ENCODE data around the gene WNT7B.

The WNT7B gene

GRCh38 chr22:45964372-45964771 is 12.6 kb downstream of the WNT7B start:
- no peak overlapping the region for H3K27ac ChIP-seq
- TF ChIP-seq CTCF (IDR thresholded peaks at IDR 0.05) (no peak), ZFX (IDR thresholded peaks at IDR 0.05; ENCODE audit: borderline replicate concordance) (no peak)

DNA sequence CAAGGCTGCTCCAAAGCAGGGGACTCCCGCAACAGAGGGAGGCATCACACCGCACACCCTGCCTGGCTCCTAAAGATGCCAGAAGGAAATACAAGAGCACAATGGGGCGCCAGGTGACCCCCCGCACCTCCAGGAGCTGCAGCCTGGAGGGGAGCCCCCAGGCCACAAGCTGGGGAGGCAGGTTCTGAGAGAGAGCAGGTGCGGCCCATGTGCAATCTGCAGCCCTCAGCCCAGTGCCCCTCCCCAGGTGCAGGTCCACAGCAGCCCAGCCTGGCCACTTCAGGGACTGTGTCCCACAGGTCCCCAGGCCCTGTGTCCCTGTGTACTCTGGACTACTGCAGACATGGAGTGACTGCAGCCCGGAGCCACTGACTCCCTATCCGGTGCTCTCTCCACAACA is 13.1 kb downstream of the WNT7B start:
- TF ChIP-seq CTCF (IDR thresholded peaks at IDR 0.05): no peak
- no peak for TF ChIP-seq ZFX (IDR thresholded peaks at IDR 0.05; ENCODE audit: borderline replicate concordance)
- no peak overlapping the region for H3K27ac ChIP-seq

DNA sequence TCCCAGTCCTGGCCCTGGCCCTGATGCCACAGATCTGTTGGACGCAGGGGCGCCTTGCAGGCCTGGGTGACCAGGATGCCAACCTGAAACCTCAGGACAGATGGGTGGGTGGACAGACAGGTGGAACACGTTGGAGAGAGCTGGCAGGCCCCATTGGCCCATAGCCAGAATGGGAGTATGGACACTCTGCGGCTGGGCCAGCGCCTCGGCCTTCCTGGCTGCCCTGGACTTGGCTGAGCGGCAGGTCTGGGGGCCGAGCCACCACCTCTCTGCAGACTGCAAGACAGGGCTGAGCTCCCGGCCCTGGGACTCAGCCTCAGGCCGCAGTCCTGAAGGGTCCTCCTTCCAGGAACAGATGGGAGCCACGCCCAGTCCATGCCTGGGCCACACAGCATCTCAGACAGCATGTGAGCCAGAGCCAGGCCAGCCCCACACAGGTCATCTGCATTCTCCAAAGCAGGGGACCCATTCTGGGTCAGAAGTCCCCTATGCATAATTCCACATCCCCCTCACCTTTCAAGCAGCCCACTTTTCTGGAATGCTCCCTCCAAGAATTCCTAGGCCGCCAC is 14.1 kb downstream of the WNT7B start:
- no peak overlapping the region for H3K27ac ChIP-seq
- no peak for TF ChIP-seq ZFX (IDR thresholded peaks at IDR 0.05; ENCODE audit: borderline replicate concordance)
- no peak for TF ChIP-seq CTCF (IDR thresholded peaks at IDR 0.05)

DNA sequence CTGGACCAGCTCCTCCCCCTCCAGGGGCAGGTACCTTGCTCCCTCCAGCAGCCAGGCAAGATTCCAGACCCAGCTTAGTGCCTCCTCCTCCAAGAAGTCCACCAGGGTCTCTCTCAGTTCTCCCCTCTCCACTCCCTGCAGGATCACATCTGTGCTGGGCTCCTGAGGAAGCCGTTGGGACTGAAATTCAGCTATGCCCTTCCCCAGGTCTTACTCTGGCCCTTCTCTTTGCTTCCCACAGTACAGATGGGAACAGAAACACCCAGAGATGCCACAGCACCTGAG is 14.6 kb downstream of the WNT7B start:
- TF ChIP-seq CTCF (IDR thresholded peaks at IDR 0.05): no peak
- no peak for TF ChIP-seq ZFX (IDR thresholded peaks at IDR 0.05; ENCODE audit: borderline replicate concordance)
- H3K27ac ChIP-seq: no peak overlapping the region

- TF ChIP-seq CTCF (IDR thresholded peaks at IDR 0.05) (0 out of 2 replicates have a peak, but pooled peaks have one; percentile 4), ZFX (IDR thresholded peaks at IDR 0.05; ENCODE audit: borderline replicate concordance) (no peak)
- H3K27ac ChIP-seq: no peak overlapping the region
Measured at GRCh38 chr22:45961679-45962433, 15.1 kb downstream of the WNT7B start.

DNA sequence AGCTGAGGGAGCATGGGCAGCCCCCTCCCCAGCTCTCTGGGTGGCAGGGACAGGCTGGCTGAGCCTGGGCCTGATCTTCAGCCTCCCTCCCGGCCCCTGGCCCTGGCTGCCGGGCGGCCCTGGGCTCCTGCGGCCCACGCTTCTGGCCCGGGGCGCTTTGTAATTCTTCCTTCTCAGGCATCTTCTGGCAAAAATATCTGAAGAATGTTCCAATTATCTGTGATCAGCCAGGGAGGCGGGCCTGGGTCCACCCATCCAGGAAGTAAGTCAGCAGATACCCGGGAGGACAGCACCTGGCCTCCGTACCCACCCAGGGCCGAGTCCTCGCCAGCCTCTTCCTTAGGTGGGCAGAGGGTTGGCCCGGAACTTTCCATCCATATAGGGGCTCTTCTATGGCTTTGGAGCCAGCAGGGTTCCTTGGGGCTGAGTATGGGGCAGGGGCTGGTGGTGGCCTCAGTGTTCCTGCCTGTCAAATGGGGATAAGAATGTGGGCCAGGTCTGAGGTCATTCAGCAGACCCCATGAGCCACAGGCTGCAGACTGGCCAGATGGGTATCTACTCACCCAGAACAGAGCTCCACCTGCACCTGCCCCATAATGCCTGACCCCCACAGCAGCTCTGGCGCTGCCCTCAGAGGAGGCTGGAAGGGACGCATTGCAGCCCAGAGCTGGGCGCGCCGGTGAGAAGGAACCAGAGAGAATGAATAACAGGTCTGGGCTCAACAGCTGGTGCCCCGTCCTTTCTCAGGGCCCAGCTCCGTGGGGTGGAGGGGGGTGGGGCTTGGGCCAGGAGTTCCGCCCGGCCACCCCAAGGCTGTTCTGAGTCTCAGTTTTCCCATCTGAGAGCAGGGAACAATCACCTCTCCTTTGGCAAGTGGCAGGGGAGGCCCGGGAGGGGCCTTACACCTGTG is 16.2 kb downstream of the WNT7B start:
- no peak overlapping the region for H3K27ac ChIP-seq
- TF ChIP-seq ZFX (IDR thresholded peaks at IDR 0.05; ENCODE audit: borderline replicate concordance): no peak
- no peak for TF ChIP-seq CTCF (IDR thresholded peaks at IDR 0.05)
